ENCODE data around the gene EVX2.

EVX2 gene

GRCh38 chr2:176109192-176109901, 25.6 kb upstream of the EVX2 start:
- Histone ChIP-seq H3K27ac (ENCODE audit: extremely low read depth, low read depth, low read length) (peak overlapping the region; percentile 100), H3K36me3 (ENCODE audit: control insufficient read depth in 2 of 2, insufficient read depth in 1 of 2, low read length in 2 of 2) (peaks cover 17 to 56% of the 10 kb centered on the region in 2 experiments), H3K4me3 (ENCODE audit: low read depth, low read length) (peak overlapping the region; percentile 74), H3K9me3 (ENCODE audit: control insufficient read depth, insufficient read depth, low read depth, low read length) (no peaks in the 10 kb centered on the region), H3K4me1 (ENCODE audit: control insufficient read depth, insufficient read depth, low read length) (0 out of 2 replicates have a peak, but pooled peaks cover 2% of the 10 kb centered on the region)
- CTCF ChIA-PET = interaction anchor here (0.7 to 2.5 kb wide), 3 partner anchors 17 to 346 kb away, joined by 3 to 19 read pairs (median 3); no protein-coding TSS in a partner anchor
- TF ChIP-seq ZNF76 (tag by site-specific recombination; IDR thresholded peaks at IDR 0.05; ENCODE audit: borderline replicate concordance, low read depth) (peak; percentile 45; the same call in 1 of the 2 replicates), ZNF704 (tag by site-specific recombination; IDR thresholded peaks at IDR 0.05) (no peak)
- POLR2A ChIA-PET = interaction anchor here (1.5 kb wide), 1 partner anchor 12 kb away, joined by 10 read pairs; no protein-coding TSS in a partner anchor

- peaks cover 12 to 40% of the 10 kb centered on the region in 2 experiments for H3K36me3 ChIP-seq (ENCODE audit: control insufficient read depth in 2 of 2, insufficient read depth in 1 of 2, low read length in 2 of 2)
- H3K9me3 ChIP-seq (ENCODE audit: control insufficient read depth, insufficient read depth, low read depth, low read length) = no peaks in the 10 kb centered on the region
- ChIA-PET POLR2A (interaction anchor here (0.6 to 4.2 kb wide), 6 partner anchors 10 to 1495 kb away, joined by 3 to 75 read pairs (median 4); partner anchors contain the start of gene HOXD13), CTCF (interaction anchor here (1.2 kb wide), 1 partner anchor 19 kb away, joined by 7 read pairs; no protein-coding TSS in a partner anchor)
- H3K4me1 ChIP-seq (ENCODE audit: control insufficient read depth, insufficient read depth, low read length) = peaks cover 6% of the 10 kb centered on the region; the same call in 1 of the 2 replicates
- H3K27ac ChIP-seq (ENCODE audit: extremely low read depth, low read depth, low read length) = peak overlapping the region; percentile 100
- H3K4me3 ChIP-seq (ENCODE audit: low read depth, low read length) = peak overlapping the region; percentile 74
- no peak for TF ChIP-seq MYNN (tag by site-specific recombination; IDR thresholded peaks at IDR 0.05; ENCODE audit: borderline replicate concordance)
- no peak for TF ChIP-seq ZNF670 (tag by site-specific recombination; IDR thresholded peaks at IDR 0.05; ENCODE audit: low read depth)
- no peak for TF ChIP-seq ZNF629 (tag by site-specific recombination; IDR thresholded peaks at IDR 0.05)
- TF ChIP-seq, protein P1, sequence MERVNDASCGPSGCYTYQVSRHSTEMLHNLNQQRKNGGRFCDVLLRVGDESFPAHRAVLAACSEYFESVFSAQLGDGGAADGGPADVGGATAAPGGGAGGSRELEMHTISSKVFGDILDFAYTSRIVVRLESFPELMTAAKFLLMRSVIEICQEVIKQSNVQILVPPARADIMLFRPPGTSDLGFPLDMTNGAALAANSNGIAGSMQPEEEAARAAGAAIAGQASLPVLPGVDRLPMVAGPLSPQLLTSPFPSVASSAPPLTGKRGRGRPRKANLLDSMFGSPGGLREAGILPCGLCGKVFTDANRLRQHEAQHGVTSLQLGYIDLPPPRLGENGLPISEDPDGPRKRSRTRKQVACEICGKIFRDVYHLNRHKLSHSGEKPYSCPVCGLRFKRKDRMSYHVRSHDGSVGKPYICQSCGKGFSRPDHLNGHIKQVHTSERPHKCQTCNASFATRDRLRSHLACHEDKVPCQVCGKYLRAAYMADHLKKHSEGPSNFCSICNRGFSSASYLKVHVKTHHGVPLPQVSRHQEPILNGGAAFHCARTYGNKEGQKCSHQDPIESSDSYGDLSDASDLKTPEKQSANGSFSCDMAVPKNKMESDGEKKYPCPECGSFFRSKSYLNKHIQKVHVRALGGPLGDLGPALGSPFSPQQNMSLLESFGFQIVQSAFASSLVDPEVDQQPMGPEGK (tag by site-specific recombination; IDR thresholded peaks at IDR 0.05) = no peak
- TF ChIP-seq ZNF510 (tag by site-specific recombination; IDR thresholded peaks at IDR 0.05; ENCODE audit: insufficient replicate concordance) = no peak
- TF ChIP-seq ZNF274 (IDR thresholded peaks at IDR 0.05; ENCODE audit: low read length) = no peak
- no peak for TF ChIP-seq ZNF274 (tag by site-specific recombination; IDR thresholded peaks at IDR 0.05; ENCODE audit: borderline replicate concordance)
- TF ChIP-seq, protein P2, sequence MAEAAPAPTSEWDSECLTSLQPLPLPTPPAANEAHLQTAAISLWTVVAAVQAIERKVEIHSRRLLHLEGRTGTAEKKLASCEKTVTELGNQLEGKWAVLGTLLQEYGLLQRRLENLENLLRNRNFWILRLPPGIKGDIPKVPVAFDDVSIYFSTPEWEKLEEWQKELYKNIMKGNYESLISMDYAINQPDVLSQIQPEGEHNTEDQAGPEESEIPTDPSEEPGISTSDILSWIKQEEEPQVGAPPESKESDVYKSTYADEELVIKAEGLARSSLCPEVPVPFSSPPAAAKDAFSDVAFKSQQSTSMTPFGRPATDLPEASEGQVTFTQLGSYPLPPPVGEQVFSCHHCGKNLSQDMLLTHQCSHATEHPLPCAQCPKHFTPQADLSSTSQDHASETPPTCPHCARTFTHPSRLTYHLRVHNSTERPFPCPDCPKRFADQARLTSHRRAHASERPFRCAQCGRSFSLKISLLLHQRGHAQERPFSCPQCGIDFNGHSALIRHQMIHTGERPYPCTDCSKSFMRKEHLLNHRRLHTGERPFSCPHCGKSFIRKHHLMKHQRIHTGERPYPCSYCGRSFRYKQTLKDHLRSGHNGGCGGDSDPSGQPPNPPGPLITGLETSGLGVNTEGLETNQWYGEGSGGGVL (tag by site-specific recombination; IDR thresholded peaks at IDR 0.05) = no peak
- no peak for TF ChIP-seq ZNF701 (tag by site-specific recombination; IDR thresholded peaks at IDR 0.05)
- TF ChIP-seq ZNF426 (tag by site-specific recombination; IDR thresholded peaks at IDR 0.05) = no peak
- TF ChIP-seq ZNF133 (tag by site-specific recombination; IDR thresholded peaks at IDR 0.05) = no peak
- TF ChIP-seq, protein P3, sequence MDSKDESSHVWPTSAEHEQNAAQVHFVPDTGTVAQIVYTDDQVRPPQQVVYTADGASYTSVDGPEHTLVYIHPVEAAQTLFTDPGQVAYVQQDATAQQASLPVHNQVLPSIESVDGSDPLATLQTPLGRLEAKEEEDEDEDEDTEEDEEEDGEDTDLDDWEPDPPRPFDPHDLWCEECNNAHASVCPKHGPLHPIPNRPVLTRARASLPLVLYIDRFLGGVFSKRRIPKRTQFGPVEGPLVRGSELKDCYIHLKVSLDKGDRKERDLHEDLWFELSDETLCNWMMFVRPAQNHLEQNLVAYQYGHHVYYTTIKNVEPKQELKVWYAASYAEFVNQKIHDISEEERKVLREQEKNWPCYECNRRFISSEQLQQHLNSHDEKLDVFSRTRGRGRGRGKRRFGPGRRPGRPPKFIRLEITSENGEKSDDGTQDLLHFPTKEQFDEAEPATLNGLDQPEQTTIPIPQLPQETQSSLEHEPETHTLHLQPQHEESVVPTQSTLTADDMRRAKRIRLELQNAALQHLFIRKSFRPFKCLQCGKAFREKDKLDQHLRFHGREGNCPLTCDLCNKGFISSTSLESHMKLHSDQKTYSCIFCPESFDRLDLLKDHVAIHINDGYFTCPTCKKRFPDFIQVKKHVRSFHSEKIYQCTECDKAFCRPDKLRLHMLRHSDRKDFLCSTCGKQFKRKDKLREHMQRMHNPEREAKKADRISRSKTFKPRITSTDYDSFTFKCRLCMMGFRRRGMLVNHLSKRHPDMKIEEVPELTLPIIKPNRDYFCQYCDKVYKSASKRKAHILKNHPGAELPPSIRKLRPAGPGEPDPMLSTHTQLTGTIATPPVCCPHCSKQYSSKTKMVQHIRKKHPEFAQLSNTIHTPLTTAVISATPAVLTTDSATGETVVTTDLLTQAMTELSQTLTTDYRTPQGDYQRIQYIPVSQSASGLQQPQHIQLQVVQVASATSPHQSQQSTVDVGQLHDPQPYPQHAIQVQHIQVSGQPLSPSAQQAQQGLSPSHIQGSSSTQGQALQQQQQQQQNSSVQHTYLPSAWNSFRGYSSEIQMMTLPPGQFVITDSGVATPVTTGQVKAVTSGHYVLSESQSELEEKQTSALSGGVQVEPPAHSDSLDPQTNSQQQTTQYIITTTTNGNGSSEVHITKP (tag by site-specific recombination; IDR thresholded peaks at IDR 0.05) = no peak
- TF ChIP-seq YY1 (tag by site-specific recombination; IDR thresholded peaks at IDR 0.05) = no peak
- TF ChIP-seq, protein P4, sequence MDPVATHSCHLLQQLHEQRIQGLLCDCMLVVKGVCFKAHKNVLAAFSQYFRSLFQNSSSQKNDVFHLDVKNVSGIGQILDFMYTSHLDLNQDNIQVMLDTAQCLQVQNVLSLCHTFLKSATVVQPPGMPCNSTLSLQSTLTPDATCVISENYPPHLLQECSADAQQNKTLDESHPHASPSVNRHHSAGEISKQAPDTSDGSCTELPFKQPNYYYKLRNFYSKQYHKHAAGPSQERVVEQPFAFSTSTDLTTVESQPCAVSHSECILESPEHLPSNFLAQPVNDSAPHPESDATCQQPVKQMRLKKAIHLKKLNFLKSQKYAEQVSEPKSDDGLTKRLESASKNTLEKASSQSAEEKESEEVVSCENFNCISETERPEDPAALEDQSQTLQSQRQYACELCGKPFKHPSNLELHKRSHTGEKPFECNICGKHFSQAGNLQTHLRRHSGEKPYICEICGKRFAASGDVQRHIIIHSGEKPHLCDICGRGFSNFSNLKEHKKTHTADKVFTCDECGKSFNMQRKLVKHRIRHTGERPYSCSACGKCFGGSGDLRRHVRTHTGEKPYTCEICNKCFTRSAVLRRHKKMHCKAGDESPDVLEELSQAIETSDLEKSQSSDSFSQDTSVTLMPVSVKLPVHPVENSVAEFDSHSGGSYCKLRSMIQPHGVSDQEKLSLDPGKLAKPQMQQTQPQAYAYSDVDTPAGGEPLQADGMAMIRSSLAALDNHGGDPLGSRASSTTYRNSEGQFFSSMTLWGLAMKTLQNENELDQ (tag by site-specific recombination; IDR thresholded peaks at IDR 0.05; ENCODE audit: low read depth) = no peak
- TF ChIP-seq ZNF600 (tag by site-specific recombination; IDR thresholded peaks at IDR 0.05) = no peak
- TF ChIP-seq ZFHX2 (tag by site-specific recombination; conservative IDR thresholded peaks at IDR 0.05) = no peak
- no peak for TF ChIP-seq ZNF140 (tag by site-specific recombination; IDR thresholded peaks at IDR 0.05)
- TF ChIP-seq KLF9 (tag by site-specific recombination; IDR thresholded peaks at IDR 0.05; ENCODE audit: low read depth) = no peak
Observed at GRCh38 chr2:176107731-176108181, 24.0 kb upstream of the EVX2 start.
